PC-3 (cell line): Measurements from ENCODE around the gene TMEM141. TPM values are rescaled to one million over a fixed set of nuclear protein-coding genes. Genes with fewer than 3 reads are reported as not detected.
A peak's percentile ranks its signal among the peaks of the same experiment; 100 is the strongest.
"Not testable (repeated sequence)": the region's sequence is repeated elsewhere in the genome, so short reads cannot be mapped to it uniquely, and the experiment has no call there.

Experiments used
- ATAC-seq: fragments of 200-7000 bp; cut with Tn5 transposase; 2 replicates; pipeline ENCODE4 v1.9.1; 2020; ENCODE audit warnings: mild to moderate bottlenecking, moderate library complexity
- BruUV-seq: library from RNA; stranded (reverse); fragments of 400-500 nt; replicated peaks from 2 replicates; lab custom pipeline; 2021; lab: Mats Ljungman, UMichigan
- CTCF ChIA-PET: fragments of 300-600 bp; sonication (Branson Sonifier 250); formaldehyde crosslinking; loops from one replicate; lab custom pipeline; 2022; ENCODE audit warnings: antibody characterized with exemption; lab: Charles Lee
- POLR2A ChIA-PET: fragments of 300-600 bp; sonication (Branson Sonifier 250); formaldehyde crosslinking; loops from one replicate; lab custom pipeline; 2022; ENCODE audit warnings: antibody characterized with exemption; ENCODE audit not compliant: unreplicated experiment; lab: Charles Lee
- DNase-seq: peaks from one replicate; pipeline ENCODE4 v3.0.0-alpha.2; 2015
- H2AFZ ChIP-seq: fragments of 300-600 bp; sonication (generic); 2 replicates; pipeline ENCODE4 v1.6.0; 2016; ENCODE audit warnings: antibody characterized with exemption, low read length
- H3F3A ChIP-seq: fragments of 300-600 bp; sonication (generic); one replicate; pipeline ENCODE4 v1.6.0; 2017; ENCODE audit warnings: antibody characterized with exemption, low read length, control low read depth, mild to moderate bottlenecking; ENCODE audit not compliant: unreplicated experiment
- H3K27ac ChIP-seq: fragments of 300-600 bp; sonication (generic); 2 replicates; pipeline ENCODE4 v1.5.1; 2016; ENCODE audit warnings: mild to moderate bottlenecking, low read length
- H3K27me3 ChIP-seq: fragments of 300-600 bp; sonication (generic); 2 replicates; pipeline ENCODE4 v1.6.1; 2016; ENCODE audit warnings: low read length, mixed read lengths
- H3K36me3 ChIP-seq: fragments of 300-600 bp; sonication (generic); 2 replicates; pipeline ENCODE4 v1.6.1; 2016; ENCODE audit warnings: low read depth, mixed run types, low read length, mixed read lengths
- H3K4me1 ChIP-seq: fragments of 300-600 bp; sonication (generic); 2 replicates; pipeline ENCODE4 v1.5.1; 2016; ENCODE audit warnings: low read length; ENCODE audit not compliant: insufficient read depth
- H3K4me2 ChIP-seq: fragments of 300-600 bp; sonication (generic); 2 replicates; pipeline ENCODE4 v1.6.0; 2016; ENCODE audit warnings: low read length
- H3K4me3 ChIP-seq: fragments of 300-600 bp; sonication (generic); 2 replicates; pipeline ENCODE4 v1.5.1; 2016; ENCODE audit warnings: mild to moderate bottlenecking, low read length, mixed read lengths
- H3K79me2 ChIP-seq: fragments of 300-600 bp; sonication (generic); 2 replicates; pipeline ENCODE4 v1.6.1; 2017; ENCODE audit warnings: low read length, mixed read lengths
- H3K9ac ChIP-seq: fragments of 300-600 bp; sonication (generic); 2 replicates; pipeline ENCODE4 v1.6.0; 2016; ENCODE audit warnings: mild to moderate bottlenecking, low read length
- H3K9me2 ChIP-seq: fragments of 300-600 bp; sonication (generic); replicated peaks from 2 replicates; pipeline ENCODE4 v1.6.1; 2016; ENCODE audit warnings: mixed run types, low read length, mixed read lengths
- H3K9me3 ChIP-seq: fragments of 300-600 bp; sonication (generic); 2 replicates; pipeline ENCODE4 v1.6.1; 2016; ENCODE audit warnings: low read length, mixed read lengths
- H4K20me1 ChIP-seq: fragments of 300-600 bp; sonication (generic); 2 replicates; pipeline ENCODE4 v1.6.1; 2016; ENCODE audit warnings: low read length, mixed read lengths
- EZH2 ChIP-seq: fragments of 300-600 bp; sonication (generic); IDR thresholded peaks from one replicate; pipeline ENCODE4 v1.6.1; 2017; ENCODE audit warnings: antibody characterized with exemption, mild to moderate bottlenecking, low read length; ENCODE audit not compliant: unreplicated experiment
- EZH2phosphoT487 ChIP-seq: fragments of 300-600 bp; sonication (generic); IDR thresholded peaks from 2 replicates; pipeline ENCODE4 v1.6.1; 2018; ENCODE audit warnings: mild to moderate bottlenecking, antibody characterized with exemption, low read length, borderline replicate concordance
- intact Hi-C: fragments of 100-400 bp; cut with micrococcal nuclease; formaldehyde crosslinking; loops from 2 replicates; pipeline ENCODE4 v1.9.0; 2023
- total RNA-seq: library from RNA; depleted of rRNA; stranded (reverse); fragments of >200 nt; gene quantifications from 2 replicates; pipeline ENCODE4 v1.2.3, GENCODE V29; 2014
- TF ChIP-seq, protein P1 (sequence below): fragments of 300-600 bp; sonication (generic); conservative IDR thresholded peaks from 2 replicates; pipeline ENCODE4 v1.5.1; 2017; ENCODE audit warnings: antibody characterized with exemption, low read depth, mild to moderate bottlenecking, low read length

The TMEM141 gene
- total RNA-seq, 1 experiment from 2014 or later: 101 TPM

DNA sequence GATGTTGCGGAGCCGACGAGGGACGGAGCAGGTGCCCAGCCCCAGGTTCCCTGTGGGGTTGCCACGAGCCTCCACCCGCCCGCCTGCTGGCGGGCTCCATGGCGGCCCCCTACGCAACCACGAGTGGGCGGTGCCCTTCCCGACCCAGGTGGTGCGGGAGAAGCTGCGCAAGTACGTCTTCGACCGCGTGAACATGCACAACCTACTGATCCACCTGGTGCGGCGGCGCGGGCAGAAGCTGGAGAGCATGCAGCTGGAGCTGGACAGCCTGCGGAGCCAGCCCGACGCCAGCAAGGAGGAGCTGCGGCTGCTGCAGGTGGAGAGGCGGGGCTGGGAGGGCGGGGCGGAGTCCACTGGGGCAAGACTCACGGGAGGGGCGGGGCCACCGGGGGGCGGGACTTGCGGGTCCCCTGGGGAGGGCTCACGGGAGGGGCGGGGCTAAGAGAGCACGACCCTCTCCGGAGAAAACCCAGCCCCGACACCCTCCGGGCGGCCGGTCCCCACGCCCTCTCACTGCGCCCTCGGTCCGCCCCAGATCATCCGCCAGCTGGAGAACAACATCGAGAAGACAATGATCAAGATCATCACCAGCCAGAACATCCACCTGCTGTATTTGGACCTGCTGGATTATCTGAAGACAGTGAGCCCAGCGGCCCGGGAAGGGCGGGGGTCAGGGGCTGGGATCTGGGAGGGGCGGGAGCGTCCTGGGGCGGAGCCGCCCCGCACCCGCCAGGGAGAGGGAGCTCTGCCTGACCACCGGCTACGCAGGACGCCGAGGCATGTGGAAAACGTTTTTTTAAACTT is 8.9 kb downstream of the TMEM141 start:
- peaks cover 20% of the 10 kb centered on the region for H3K4me1 ChIP-seq
- H3K27ac ChIP-seq: no peak overlapping the region
- H3F3A ChIP-seq: no peaks in the 10 kb centered on the region
- intact Hi-C loops: loop anchor here (1.0 kb wide), 1 partner anchor 9 kb away; the partner anchor contains the start of gene TMEM141
- TF ChIP-seq, protein P1, sequence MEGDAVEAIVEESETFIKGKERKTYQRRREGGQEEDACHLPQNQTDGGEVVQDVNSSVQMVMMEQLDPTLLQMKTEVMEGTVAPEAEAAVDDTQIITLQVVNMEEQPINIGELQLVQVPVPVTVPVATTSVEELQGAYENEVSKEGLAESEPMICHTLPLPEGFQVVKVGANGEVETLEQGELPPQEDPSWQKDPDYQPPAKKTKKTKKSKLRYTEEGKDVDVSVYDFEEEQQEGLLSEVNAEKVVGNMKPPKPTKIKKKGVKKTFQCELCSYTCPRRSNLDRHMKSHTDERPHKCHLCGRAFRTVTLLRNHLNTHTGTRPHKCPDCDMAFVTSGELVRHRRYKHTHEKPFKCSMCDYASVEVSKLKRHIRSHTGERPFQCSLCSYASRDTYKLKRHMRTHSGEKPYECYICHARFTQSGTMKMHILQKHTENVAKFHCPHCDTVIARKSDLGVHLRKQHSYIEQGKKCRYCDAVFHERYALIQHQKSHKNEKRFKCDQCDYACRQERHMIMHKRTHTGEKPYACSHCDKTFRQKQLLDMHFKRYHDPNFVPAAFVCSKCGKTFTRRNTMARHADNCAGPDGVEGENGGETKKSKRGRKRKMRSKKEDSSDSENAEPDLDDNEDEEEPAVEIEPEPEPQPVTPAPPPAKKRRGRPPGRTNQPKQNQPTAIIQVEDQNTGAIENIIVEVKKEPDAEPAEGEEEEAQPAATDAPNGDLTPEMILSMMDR: no peak
- TF ChIP-seq EZH2phosphoT487 (no peak), EZH2 (no peak)
- no peaks in the 10 kb centered on the region for H3K9me2 ChIP-seq
- H3K36me3 ChIP-seq: no peaks in the 10 kb centered on the region
- ChIA-PET POLR2A (interaction anchor here (0.6 kb wide), 2 partner anchors 40 to 351 kb away, joined by 5 to 6 read pairs; no protein-coding TSS in a partner anchor), CTCF (interaction anchor here (0.6 to 1.1 kb wide), 3 partner anchors 42 to 247 kb away, joined by 3 to 4 read pairs (median 3); partner anchors contain the start of gene AJM1)
- no peaks in the 10 kb centered on the region for H3K9me3 ChIP-seq
- no peaks in the 10 kb centered on the region for H3K27me3 ChIP-seq
- H3K79me2 ChIP-seq: no peaks in the 10 kb centered on the region
- no peak overlapping the region for H3K9ac ChIP-seq
- peak overlapping the region; percentile 77 for H2AFZ ChIP-seq
- H4K20me1 ChIP-seq: no peaks in the 10 kb centered on the region
- BruUV-seq: no TSS peak
- ATAC-seq (peak; percentile 55), DNase-seq (peak; percentile 78)
- peak overlapping the region; percentile 69 for H3K4me3 ChIP-seq
- peak overlapping the region; percentile 95 for H3K4me2 ChIP-seq

- Histone ChIP-seq H3K4me1 (peaks cover 28% of the 10 kb centered on the region), H3K27me3 (no peaks in the 10 kb centered on the region), H3F3A (no peaks in the 10 kb centered on the region), H3K4me3 (no peak overlapping the region), H4K20me1 (no peaks in the 10 kb centered on the region), H3K4me2 (no peak overlapping the region), H3K79me2 (peaks cover 11% of the 10 kb centered on the region), H3K9me3 (no peaks in the 10 kb centered on the region), H3K9ac (no peak overlapping the region), H3K36me3 (no peaks in the 10 kb centered on the region), H2AFZ (no peak overlapping the region), H3K27ac (no peak overlapping the region), H3K9me2 (no peaks in the 10 kb centered on the region)
- intact Hi-C loops: no loop called here
- ATAC-seq: no peak
- TF ChIP-seq EZH2 (no peak), EZH2phosphoT487 (no peak)
- TF ChIP-seq, protein P1: no peak
- no TSS peak for BruUV-seq
- CTCF ChIA-PET: no interaction called here
- no peak for DNase-seq
- POLR2A ChIA-PET: no interaction called here
Observed at GRCh38 chr9:136802321-136802720, 11.2 kb downstream of the TMEM141 start.

DNA sequence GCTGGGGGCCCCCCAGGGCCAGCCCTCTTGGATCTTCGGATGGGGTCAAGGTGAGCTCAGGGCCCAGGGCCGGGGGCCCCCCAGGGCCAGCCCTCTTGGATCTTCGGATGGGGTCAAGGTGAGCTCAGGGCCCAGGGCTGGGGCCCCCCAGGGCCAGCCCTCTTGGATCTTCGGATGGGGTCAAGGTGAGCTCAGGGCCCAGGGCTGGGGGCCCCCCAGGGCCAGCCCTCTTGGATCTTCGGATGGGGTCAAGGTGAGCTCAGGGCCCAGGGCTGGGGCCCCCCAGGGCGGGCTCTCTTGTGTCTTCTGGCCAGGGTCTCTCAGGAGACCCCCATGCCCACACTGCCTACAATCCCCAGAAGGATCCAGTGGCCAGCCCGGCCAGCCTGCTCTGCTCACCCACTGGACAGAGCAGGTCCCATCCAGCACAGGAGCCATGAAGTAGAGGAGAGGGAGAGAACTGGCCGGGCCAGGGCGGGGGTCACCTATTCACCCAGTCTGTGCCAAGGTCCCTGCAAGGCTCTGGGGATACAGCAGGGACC is 11.9 kb downstream of the TMEM141 start:
- H3K27ac ChIP-seq, H2AFZ ChIP-seq, H3K36me3 ChIP-seq, H3K27me3 ChIP-seq, POLR2A ChIA-PET, H3K9me3 ChIP-seq, BruUV-seq, H3K9ac ChIP-seq, H4K20me1 ChIP-seq, CTCF ChIA-PET, H3K4me3 ChIP-seq, H3F3A ChIP-seq, ATAC-seq, H3K9me2 ChIP-seq, DNase-seq, intact Hi-C loops, H3K4me2 ChIP-seq: not testable (repeated sequence)
- Histone ChIP-seq H3K79me2 (peaks cover 15% of the 10 kb centered on the region), H3K4me1 (peaks cover 28% of the 10 kb centered on the region)
